GM21390 (cell line): Measurements from ENCODE around the gene TNP2.
"Not testable (repeated sequence)": the region's sequence is repeated elsewhere in the genome, so short reads cannot be mapped to it uniquely, and the experiment has no call there.

Experiments
- ATAC-seq: cut with Tn5 transposase; IDR thresholded peaks from one replicate; pipeline ENCODE4 v1.9.1; 2021; ENCODE audit not compliant: unreplicated experiment

The TNP2 gene

DNA sequence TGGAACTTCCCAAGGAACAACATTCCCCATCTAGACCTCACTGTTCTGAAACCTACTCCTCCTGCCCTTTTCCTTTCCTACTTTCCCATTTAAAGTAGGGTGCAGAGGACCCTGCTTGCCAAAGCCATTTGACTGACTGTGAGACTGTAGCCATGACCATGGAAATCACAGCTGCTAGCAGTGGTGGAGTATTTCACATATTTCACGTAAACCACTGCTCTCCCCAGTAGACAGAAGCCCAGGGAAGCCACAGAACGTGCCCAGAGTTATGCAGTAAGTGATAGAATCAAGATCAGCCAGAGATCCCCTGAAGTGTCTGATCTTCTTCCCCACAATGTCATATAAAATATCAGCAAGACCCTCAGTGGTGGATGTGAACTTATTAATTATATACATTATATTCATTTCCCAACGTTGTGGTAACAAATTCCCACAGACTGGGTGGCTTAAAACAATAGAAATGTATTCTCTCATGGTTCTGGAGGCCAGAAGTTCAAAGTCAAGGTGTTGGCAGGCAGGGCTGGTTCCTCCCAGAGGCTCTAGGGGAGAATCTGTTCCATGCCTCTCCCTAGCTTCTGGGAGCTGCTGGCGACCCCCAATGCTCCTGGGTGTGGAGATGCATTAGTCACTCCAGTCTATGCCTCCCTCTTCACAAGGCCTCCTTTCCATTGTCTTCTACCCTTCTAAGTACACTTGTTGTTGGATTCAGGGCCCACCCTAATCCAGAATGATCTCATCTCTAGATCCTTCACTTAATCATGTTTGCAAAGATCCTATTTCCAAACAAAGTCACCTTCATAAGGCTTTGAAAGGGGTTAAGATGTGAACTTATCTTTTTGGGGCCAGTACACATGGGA lies 32.7 kb upstream of the TNP2 start:
- ATAC-seq: no peak

DNA sequence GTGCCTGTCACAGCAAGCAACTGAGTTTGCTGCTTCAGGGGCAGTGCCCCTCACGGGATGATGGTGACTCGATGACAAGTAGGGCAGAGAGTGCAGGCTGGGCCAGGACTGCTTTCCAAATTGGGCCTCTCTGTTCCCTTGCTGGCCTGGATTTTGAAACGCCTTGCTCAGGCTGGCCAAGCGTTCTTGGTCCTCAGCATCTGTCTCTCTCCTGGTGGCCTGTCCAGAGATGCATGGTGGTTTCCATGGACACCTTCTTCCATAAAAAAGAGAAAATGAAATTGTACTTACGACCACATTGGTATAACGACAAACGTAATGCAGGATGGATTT lies 31.4 kb upstream of the TNP2 start:
- no peak for ATAC-seq

DNA sequence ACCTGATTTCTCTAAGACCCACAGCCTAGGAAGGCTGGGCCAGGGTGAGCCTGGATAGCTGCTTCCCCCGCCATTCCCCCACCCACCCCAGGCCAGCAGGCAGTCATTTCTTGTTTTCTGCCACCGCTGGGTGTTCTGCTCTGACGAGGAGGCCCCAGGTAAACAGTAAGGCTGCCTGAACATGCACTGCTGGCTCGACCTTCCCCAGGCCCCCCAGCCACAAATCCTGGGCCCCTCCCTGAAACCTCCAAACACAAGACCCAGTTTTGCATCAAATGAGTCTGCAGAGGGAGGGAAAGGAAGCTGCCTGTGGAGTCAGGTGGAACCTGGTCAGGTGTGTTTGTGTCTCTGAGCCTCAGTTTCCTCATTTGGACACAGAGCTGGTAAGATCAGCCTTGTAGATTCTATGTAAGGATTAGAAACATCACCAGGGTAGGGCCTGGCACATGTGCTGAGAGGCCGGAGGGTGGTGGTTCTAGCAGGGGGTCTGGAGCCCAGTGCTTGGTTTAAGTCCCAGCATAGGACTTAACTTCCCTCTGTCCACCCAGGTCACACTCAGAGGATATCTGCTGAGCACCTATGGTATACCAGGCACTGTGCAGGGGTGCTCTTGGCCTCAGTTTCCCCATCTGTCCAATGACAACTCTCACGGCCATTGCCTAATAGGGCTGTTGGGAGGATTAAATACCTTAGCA lies 30.9 kb upstream of the TNP2 start:
- ATAC-seq: no peak

DNA sequence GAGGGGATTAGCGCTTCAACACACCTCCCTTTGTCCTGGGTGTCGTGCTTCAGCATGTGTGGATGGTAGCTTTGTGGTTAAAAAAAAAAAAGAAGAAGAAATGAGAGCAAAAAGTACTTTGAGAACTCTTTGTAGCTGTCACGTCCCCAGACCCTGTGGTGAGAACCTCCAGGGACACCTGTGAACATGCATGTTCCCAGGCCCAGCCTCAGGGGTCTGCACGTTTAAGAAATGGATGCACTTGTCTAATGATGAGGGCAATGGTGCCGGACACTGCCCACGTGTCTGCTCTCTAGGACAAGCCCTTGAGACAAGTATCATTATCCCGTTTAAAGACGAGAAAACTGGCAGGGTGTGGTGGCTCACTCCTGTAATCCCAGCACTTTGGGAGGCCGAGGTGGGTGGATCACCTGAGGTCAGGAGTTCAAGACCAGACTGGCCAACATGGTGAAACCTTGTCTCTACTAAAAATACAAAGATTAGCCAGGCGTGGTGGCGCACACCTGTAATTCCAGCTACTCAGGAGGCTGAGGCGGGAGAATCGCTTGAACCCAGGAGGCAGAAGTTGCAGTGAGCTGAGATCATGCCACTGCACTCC lies 29.9 kb upstream of the TNP2 start:
- ATAC-seq: not testable (repeated sequence)

DNA sequence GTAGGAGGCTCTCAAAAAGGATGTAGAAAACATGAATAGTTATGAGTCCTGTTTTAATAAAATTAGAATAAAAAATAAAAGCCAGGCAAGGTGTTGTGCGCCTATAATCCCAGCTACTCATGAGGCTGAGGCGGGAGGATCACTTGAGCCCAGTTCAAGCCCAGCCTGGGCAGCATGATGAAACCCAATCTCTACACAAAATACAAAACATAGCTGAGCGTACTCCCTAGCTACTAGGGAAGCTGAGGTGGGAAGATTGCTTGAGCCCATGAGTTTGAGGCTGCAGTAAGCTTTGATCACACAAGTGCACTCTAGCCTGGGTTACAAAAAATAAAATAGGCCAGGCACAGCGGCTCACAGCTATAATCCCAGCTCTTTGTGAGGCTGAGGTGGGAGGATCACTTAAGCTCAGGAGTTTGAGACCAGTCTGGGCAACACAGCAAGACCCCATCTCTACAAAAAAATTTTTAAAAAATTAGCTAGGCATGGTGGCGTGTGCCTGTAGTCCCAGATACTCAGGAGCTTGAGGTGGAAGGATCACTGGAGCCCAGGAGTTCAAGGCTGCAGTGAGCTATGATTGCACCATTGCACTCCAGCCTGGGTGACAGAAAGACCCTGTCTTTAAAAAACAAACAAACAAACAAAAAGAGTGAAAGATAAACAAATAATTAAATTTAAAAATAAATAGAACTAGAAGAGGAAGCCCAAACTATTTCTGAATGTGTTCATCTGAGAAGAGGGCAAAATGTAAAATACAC lies 29.2 kb upstream of the TNP2 start:
- no peak for ATAC-seq

DNA sequence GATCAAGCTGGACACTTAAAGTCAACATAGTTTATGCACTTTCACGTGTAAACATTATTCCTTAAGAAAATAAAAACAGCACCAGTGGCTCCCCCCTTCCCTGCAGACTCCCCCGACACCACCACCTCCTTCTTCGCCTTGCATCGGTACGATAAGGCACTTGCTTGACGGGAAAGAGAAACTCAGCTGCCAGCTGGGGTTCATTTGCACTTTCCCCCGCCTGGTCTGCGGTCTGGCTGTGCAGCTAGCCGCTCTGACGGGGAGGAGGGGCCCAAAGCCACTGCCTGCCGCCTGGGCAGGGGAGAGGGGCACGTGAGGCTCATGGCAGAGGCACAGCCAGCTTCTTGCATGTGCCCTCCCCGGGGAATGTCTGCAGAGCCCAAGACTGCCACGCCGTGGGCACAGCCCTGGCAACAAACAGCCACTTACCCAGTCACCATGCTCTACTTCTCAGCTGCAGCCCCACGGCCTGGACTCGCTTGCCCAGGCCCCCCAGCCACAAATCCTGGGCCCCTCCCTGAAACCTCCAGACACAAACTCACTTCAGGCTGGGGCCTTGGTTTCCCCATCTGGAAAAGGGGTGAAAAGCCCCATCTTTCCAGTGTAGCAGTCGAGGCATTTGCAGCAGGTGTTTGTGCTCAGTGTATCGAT lies 28.5 kb upstream of the TNP2 start:
- ATAC-seq: peak; percentile 72

DNA sequence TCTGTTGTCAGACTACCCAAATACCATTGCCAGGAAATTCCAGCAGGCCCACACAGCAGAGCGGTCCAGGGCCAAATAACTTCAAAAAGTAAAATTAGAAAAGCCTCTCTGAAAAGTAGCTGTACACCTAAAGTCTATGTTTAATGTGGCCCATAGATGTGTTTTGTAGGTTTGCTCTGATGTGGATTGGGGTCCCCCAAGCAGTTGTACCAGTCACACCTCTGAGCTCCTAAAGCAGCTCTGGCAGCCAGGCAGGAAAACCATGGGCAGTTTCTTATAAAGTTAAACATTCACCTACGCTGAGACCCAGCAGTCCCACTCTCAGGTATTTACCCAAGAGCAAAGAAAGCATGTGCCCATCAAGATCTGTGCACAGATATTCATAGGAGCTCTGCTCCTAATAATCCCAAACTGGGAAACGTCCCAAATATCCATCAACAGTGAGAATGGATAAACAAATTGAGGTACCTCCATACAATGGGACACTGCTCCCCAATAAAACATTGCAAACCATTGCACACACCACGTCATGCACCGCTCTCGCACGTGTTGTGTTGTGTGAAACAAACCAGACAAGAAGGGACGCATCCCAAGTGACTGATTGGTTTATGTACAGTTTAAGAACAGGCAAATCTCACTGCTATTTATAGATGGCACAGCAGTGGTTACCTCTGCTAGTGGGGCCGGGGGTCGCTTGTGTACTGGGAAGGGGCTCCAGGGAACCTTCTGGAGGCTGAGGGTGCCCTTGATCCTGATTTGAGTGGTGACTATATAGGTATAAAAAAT lies 27.8 kb upstream of the TNP2 start:
- no peak for ATAC-seq

DNA sequence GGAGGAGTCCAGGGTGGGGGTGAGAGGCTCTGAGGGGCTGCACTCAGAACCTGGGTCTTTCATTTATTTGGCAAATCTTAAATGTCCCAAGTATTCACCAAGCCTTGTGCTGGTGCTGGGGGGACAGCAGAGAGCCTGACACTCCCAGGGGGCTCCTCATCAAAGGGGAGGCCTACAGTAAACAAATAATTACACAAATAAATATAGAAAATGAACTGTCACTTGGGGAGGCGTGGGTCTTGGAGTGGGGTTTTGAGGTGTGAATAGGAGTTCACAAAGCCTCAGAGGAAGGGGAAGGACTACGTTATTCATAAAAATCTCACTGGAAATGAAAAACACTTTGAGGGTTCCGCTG lies 27.2 kb upstream of the TNP2 start:
- ATAC-seq: no peak

DNA sequence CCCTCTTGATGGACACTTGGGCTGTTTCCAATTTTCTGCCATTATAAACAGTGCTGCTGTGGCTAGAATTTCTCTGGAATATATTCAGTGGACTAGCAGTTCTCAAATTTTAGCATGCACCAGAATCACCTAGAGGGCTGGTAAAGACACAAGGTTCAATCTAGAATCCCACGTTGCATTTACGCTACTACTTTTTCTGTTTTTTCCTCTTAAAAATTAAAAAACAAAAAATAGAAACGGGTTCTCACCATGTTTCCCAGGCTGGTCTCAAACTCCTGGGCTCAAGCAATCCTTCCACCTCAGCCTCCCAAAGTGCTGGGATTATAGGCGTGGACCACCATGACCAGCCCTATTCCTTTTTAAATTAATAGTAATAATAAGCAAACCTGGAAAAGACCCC lies 26.5 kb upstream of the TNP2 start:
- no peak for ATAC-seq

DNA sequence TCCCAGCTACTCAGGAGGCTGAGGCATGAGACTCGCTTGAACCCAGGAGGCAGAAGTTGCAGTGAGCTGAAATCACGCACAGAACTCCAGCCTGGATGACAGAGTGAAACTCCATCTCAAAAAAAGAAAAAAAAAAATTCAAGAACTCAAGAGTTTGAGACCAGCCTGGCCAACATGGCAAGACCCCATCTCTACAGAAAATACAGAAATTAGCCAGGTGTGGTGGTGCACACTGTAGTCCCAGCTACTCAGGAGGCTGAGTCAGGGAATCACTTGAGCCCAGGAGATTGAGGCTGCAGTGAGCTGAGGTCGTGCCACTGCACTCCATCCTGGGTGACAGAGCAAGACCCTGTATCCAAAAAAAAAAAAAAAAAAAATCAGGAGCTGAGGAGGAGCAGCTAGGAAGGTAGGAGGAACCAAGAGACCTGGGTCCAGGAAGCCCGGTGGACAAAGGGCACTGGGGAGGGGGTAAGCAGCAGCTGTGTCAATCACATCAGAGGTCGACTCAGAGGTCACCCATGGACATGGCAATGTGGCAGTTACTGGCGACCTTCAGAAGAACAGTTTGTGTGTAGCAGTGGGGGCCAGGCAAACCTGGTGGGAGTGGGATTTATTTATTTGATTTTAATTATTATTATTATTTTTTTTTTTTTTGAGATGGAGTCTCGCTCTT lies 23.1 kb upstream of the TNP2 start:
- no peak for ATAC-seq

DNA sequence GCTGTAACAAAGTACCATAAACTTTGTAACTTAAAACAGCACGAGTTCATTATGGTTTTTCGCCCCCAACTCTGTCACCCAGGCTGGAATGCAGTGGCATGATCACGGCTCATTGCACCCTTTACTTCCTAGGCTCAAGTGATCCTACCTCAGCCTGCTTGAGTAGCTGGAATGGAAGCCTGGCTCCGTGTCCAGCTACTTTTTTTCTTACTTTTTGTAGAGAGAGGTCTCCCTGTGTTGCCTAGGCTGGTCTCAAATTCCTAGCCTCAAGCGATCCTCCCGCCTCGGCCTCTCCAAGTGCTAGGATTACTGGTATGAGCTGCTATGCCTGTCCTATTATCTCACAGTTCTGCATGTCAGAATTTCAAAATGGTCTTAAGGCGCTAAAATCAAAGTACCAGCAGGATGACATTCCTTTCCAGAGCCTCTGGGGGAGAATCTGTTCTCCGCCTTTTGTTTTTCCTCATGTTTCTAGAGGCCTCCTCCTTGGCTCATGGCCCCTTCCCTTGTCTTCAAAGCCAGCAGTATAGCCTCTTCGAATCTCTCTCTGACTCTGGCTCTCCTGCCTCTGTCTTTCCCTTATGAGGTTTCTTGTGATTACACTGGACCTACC lies 22.1 kb upstream of the TNP2 start:
- no peak for ATAC-seq

DNA sequence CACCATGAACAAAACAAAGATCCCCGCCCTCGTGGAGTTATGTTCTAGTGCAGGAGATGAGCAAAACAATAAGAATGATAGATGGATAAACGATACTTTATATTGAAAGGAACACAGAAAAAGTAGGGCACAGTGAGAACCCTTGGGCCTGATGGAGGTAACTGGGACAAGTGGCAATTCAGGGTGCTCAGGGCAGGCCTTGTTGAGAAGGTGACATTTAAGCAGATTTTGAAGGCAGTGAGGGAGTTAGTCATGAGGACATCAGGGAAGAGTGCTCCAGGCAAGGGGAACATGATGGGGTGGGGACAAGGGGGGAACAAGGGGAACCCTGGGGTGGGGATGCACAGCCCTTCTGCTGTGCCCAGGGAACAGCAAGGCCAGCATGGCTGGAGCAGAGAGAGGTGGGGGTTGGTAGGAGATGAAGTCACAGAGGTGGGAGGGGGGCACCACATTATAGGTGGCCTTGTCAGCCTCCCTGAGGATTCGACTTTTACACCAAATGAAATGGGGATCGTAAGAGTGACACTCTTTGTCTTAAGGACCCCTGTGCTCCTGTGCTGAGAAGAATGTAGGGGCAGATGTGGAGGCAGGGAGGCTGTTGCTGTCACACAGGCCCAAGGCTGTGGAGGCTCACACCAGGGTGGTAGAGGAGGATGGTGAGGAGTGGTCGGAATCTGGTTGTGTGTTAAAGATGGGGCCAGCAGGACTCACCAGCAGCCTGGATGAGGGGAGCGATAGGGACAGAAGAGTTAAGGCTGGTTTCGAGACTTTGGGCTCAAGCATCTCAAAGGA lies 21.2 kb upstream of the TNP2 start:
- no peak for ATAC-seq

DNA sequence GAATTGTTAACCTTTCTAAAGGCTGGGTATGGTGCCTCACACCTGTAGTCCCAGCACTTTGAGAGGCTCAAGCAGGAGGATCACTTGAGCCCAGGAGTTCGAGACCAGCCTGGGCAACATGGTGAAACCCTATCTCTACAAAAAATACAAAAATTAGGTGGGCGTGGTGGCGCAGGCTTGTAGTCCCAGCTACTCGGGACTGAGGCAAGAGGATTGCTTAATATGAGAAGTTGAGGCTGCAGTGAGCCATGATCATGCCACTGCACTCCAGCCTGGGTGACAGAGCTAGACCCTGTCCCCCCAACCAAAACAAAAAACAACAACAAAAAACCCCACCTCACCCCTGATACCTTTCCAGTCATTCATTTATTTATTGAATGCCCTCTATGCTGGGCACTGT lies 20.6 kb upstream of the TNP2 start:
- not testable (repeated sequence) for ATAC-seq

DNA sequence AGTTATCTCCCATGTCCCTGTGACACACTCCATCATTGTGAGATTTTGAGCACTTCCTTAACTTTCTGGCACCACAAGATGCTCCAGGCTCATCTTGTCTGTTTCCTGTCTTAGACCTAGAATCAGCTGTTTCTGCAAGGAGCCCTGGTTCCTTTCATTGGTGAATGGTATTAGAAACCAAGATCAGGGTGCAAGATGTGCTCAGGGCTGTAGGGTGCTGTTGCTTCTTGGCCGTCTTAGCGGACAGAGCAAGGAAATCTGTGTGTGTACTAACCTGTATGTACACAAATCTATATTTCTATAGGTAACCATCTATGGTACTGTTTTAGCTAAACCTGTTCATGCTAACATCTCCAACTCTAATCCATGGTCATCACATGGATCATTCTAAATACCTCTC lies 20.1 kb upstream of the TNP2 start:
- ATAC-seq: no peak

DNA sequence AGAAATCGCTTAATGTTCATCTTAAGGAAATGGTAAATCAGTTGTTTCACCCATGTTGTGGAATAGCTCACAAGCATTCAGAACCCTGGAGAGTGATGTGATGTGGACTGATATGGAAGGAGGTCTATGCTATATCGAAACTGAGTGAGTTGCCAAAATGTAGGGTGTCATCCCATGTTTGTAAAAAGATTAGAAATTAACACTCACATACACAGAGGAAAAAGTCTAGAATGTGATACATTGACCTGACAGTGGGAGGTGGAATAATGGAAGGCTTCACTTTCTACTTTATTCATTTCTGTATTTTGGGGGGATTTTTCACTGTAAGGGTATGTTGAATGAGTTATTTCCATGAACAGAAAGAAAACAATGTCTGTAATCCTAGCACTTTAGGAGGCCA lies 16.7 kb upstream of the TNP2 start:
- ATAC-seq: no peak

DNA sequence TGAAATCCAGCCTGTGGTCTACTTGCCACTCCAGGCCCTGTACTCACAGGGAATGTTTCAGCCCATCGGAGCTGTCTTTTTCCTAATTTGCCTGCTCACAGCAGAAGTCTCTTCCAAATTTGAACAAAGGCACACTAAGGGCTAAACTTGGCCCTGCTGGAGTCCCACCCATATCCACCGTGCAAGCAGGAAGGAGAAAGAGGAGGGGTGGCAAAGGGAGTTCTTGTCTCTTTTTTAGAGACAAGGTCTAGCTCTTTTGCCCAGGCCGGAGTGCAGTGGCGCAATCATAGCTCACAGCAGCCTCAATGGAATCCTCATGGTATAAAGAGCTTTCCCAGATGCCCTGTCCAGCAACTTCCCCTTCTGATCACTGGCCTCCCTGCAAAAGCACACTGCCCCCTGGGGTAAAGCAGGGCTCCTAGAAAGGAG lies 14.7 kb upstream of the TNP2 start:
- ATAC-seq: no peak

DNA sequence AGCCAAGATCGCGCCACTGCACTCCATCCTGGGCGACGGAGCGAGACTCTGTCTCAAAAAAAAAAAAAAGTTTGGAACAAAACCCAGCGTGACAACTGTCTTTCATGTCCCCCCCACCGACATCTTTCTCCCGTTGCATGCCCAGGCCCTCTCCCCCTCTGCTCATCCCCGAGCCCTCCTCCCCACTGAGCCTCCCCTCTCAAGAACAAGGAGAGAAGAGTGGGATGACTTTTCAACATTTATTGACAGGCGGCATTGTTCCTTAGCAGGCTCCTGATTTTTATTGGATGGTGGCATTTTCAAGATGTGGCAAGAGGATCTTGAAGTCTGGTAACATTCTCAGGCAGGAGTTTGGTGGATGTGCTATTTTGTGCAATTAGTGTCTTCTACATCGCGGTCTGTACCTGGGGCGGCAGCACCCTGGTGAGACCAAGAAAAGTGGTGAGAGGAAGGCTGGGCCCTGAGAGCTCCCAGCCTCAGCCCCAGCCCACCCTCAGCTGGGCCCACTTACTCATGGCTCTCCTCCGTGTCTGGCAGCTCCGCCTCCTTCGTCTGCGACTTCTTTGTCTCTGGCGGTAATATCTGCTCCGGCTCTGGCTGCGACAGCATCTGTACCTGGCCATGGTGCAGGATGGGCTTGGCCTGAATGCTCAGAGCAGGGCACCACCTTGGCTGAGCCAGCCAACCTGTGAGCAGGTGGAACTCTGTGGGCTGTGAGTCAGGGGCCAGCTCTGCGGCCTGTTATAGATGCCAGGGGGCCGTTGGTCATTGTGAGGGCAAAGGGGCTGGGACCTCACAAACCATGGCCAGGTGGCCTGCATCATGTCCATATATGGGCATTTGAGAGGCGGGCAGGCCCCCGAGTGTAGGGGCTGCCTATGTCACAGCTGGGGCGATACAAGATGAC lies 11.7 kb upstream of the TNP2 start, which contains the start of gene PRM1:
TSS of gene PRM1 (minus strand) at position 715 of the 907 bp plus-strand sequence. CDS start at position 623, 92 bp downstream.
- no peak for ATAC-seq
